GM18951 (cell line): ENCODE data around the gene SH3BP5.

Experiments used
- POLR2A ChIP-seq: IDR thresholded peaks from 4 replicates; pipeline ENCODE4 v1.6.1; 2011; ENCODE audit warnings: mild to moderate bottlenecking; ENCODE audit not compliant: insufficient read length, insufficient read depth; ENCODE audit errors: extremely low read depth
- in situ Hi-C: fragments of 300-500 bp; cut with MboI; formaldehyde crosslinking; loops from one replicate; pipeline ENCODE4 v1.12.0; 2022; ENCODE audit warnings: low sequenced_read_pairs, mixed read lengths, inconsistent platforms; ENCODE audit not compliant: unreplicated experiment

Gene SH3BP5

GRCh38 chr3:15325228-15325627 is 7.2 kb downstream of the SH3BP5 start:
- no peak for TF ChIP-seq POLR2A
- in situ Hi-C loops, result no loop called here

- TF ChIP-seq POLR2A, result no peak
- in situ Hi-C loops, result no loop called here
Observed at GRCh38 chr3:15324379-15324808, 8.0 kb downstream of the SH3BP5 start.

GRCh38 chr3:15323063-15323462 is 9.3 kb downstream of the SH3BP5 start:
- in situ Hi-C loops, result no loop called here
- no peak for TF ChIP-seq POLR2A

- in situ Hi-C loops, result no loop called here
- no peak for TF ChIP-seq POLR2A
Observed at GRCh38 chr3:15321349-15321748, 11.0 kb downstream of the SH3BP5 start.

- in situ Hi-C loops, result no loop called here
- TF ChIP-seq POLR2A, result no peak
Observed at GRCh38 chr3:15319575-15319974, 12.8 kb downstream of the SH3BP5 start.

- in situ Hi-C loops, result no loop called here
- no peak for TF ChIP-seq POLR2A
Observed at GRCh38 chr3:15319136-15319535, 13.2 kb downstream of the SH3BP5 start.

GRCh38 chr3:15318661-15319060 is 13.7 kb downstream of the SH3BP5 start:
- no peak for TF ChIP-seq POLR2A
- in situ Hi-C loops, result no loop called here

- in situ Hi-C loops, result no loop called here
- TF ChIP-seq POLR2A, result no peak
Observed at GRCh38 chr3:15316998-15317435, 15.4 kb downstream of the SH3BP5 start.

- in situ Hi-C loops, result no loop called here
Observed at GRCh38 chr3:15315003-15315402, 17.4 kb downstream of the SH3BP5 start.

GRCh38 chr3:15314276-15314675 is 18.1 kb downstream of the SH3BP5 start:
- no peak for TF ChIP-seq POLR2A
- in situ Hi-C loops, result no loop called here

More at GRCh38 chr3:15315003-15315402, 17.4 kb downstream of the SH3BP5 start:
- TF ChIP-seq POLR2A, result no peak

- no peak for TF ChIP-seq POLR2A
- in situ Hi-C loops, result no loop called here
Observed at GRCh38 chr3:15313461-15313860, 18.9 kb downstream of the SH3BP5 start.

- in situ Hi-C loops, result no loop called here
Observed at GRCh38 chr3:15312550-15312949, 19.8 kb downstream of the SH3BP5 start.

GRCh38 chr3:15310491-15311370 is 21.7 kb downstream of the SH3BP5 start:
- TF ChIP-seq POLR2A, result no peak
- in situ Hi-C loops, result no loop called here

More at GRCh38 chr3:15312550-15312949, 19.8 kb downstream of the SH3BP5 start:
- TF ChIP-seq POLR2A, result no peak

GRCh38 chr3:15309662-15310335 is 22.6 kb downstream of the SH3BP5 start:
- TF ChIP-seq POLR2A, result no peak
- in situ Hi-C loops, result no loop called here
